Bone marrow (tissue), 2 donors: Measurements from ENCODE around the gene CLNK.

Source experiments
- DNase-seq, 2 donors: peaks; one replicate each; lab custom pipeline; 2025; lab: John Stamatoyannopoulos, UW

CLNK gene

DNA sequence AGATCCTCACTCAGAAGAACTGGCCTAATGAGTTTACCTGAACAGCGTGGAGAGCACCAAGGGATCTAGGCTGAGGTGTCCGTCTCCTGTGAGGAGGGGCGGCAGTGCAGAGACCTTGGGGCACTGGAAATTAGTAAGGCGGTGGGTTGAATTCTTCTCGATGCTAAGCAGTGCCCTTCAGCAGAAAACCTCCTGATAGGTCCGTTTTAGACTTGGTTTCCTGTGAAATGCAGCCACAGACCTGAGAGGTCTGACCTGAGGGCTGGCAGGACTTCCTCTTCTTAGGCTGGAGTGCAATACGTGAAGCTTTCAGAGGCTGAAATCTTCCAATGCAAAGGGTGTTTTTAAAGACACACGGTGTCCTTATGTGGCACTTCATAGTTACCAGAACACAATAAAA is at the start of gene CLNK:
Gene CLNK, minus strand, starts transcription at position 138 of the 400 bp plus-strand sequence. CDS start 16,899 bp downstream, outside the sequence.
- peak in 1 of 2 donors; percentile 53 for DNase-seq

DNA sequence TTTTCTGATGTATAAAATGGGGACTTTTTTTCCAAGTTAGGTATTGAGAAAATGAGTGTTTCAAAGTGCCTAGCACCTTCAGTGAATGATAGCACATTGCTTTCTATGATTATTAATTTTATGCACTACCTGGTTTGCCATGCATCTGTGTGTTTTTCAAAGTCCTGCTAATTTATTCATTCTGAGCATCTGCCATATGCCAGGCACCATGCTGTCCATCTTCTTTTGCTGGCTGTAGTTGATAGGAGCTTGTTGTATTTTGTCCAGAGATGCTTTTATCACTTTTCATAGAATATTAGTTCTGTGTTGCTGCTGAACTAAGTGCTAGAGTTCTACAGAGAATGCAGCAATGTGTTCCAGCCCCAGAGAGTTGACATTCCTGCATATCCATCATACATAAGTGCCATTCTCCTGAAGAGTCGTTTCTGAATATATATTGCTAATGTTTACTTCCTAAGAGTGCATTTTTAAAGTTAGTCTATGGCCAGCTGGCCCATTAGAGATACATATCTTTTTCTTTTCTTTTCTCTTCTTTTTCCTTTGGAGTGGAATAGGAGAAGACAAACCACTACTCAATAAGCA is 49.0 kb upstream of the CLNK start:
- no peak for DNase-seq

- no peak for DNase-seq
These were observed 48.4 kb upstream of the CLNK start for GRCh38 chr4:10732914-10733415.

DNA sequence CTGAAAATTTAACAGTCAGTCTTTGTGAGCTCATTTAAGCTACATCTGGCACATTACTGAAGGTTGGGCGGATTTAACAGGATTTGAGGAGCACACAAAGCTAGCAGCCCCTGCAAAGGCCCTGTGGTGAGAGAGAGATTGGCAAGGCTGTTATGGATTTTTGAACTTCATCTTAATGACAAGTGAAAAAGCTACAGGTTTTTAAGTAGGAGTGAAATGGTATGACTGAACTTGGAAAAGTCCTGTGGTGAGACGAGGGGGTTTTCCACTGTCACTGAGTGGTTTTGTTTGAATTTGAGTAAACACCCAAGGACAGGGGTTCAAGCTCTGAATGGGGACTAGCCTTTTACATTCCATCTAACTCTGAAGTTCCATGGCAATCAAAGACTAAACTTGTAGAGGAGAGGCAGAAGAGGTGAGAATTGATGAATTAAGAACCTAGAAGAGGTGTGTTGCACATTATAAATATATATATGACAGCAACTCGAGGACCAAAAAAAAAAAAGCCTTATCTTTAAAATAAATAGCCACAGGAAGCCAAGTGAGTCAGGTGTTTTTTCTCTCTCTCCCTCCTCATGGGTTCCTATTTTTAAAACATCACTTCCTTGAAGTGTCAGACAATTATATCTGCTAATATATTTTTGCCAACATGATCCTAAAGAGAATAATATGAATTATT is 47.8 kb upstream of the CLNK start:
- peak in 1 of 2 donors; percentile 43 for DNase-seq

GRCh38 chr4:10731690-10732089 is 47.1 kb upstream of the CLNK start:
- no peak for DNase-seq

GRCh38 chr4:10731162-10731561 is 46.6 kb upstream of the CLNK start:
- DNase-seq = no peak

GRCh38 chr4:10730590-10730989 is 46.0 kb upstream of the CLNK start:
- no peak for DNase-seq

- DNase-seq = no peak
These were observed 45.5 kb upstream of the CLNK start for GRCh38 chr4:10730019-10730418.

GRCh38 chr4:10729366-10729765 is 44.8 kb upstream of the CLNK start:
- no peak for DNase-seq

DNA sequence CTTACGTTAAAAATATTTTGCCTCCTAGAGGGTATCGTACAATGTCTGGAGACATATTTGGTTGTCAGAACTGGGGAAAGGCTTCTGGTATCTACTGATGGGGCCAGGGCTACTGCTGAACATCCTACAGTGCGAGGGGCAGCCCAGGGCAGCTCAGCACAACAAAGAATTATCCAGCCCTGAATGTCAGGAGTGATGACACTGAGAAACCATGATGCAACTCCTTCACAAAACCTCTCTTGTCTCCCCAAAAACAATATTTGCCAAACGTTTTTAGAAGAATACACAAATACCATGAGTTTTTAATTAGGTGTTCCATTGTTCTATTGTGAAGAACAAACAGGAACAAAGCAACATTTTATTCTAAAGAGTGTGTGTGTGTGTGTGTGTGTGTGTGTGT is 43.4 kb upstream of the CLNK start:
- DNase-seq = no peak

DNA sequence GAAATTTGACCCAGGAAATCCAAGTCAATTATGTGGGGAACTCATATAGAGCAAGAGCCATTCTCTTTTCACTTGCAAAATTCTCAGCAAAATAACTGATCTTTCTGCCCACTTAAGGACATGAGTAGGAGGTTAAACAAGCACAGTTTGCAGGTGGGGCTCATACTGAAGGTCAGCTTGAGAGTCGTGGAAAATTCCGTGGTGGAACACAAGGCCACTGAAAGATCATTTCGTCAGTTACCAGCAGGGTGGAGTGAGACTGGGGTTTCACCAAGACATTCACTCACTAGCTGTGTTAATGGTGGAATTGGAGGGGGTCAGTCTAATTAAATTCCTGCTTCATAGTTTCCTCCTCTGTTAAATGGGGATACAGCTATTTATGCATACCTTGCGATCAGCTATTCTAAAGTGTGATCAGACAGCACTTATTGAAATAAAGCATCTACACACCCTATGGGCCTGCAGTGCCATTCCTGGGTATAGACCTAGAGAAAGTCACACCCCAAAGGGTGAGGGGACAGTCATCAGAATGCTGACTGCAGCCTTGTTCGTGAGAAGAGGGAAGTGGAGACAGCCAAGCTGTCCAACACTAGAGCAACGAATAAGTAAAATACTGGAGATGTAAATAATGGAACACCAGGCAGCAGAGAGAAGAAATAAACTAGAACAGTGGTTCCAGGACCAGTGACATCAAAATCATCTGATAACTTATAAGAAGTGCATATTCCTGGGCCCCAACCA is 42.7 kb upstream of the CLNK start:
- DNase-seq = no peak

DNA sequence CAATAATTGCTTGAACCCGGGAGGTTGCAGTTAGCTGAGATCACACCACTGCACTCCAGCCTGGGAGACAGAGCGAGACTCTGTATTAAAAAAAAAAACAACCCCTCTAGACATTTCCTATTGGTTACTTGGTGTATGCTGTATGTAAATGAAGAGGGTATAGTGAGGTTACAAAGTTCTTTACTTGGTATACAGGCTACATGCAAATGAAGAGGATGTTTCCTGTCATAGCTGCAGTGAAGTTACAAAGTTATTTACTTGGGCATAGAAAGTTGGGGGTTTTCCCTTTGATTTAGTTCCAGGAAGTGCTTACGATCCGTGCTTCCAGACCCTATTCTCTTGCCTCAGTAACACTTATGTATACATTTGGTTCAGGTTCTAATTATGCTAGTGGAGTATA is 38.4 kb upstream of the CLNK start:
- DNase-seq = no peak

- DNase-seq = no peak
These were observed 37.0 kb upstream of the CLNK start for GRCh38 chr4:10721616-10722015.

DNA sequence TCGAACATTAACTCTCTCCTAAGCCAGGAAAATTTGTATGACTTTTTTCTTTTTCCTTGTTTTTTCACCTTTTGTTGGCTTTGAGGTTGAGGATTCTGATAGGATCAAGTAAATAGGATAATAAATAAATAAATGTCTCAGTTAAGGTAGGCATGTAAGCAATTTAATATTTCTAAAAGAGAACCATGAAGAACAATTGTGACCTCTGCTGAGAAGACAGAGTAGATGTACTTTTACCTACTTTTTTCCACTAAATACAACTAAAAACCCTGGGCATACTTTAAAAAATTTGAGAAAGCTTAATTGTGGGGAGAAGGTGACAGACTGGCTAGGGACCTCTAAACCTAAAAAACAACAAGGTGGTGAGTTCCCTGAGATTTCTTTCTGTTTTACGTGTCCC is 31.6 kb upstream of the CLNK start:
- no peak for DNase-seq

DNA sequence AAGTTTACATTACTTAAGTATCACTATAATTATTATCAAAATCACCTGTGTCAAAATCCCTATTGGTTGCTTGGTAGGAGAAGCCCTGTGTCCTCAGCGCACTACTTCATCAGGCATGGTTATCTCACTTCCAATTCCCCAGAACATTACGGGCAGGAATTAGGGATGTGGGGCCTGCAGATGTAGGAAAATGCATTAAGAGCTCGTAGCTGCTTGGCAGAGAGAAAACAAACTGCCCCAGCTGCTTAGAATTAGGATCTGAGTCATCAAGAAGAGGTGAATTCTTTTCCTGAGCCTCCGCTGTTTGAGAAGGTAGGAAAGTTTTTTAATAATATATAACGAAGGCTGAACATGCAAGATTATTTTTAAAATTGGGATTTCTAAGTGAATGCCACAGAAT is 31.1 kb upstream of the CLNK start:
- no peak for DNase-seq

- DNase-seq = no peak
These were observed 30.6 kb upstream of the CLNK start for GRCh38 chr4:10715135-10715534.

GRCh38 chr4:10713591-10713990 is 29.0 kb upstream of the CLNK start:
- no peak for DNase-seq

- DNase-seq = peak in 1 of 2 donors; percentile 34
These were observed 21.7 kb upstream of the CLNK start for GRCh38 chr4:10706236-10706635.

GRCh38 chr4:10704430-10704810 is 19.9 kb upstream of the CLNK start:
- peak in 1 of 2 donors; percentile 77 for DNase-seq

GRCh38 chr4:10703766-10704429 is 19.3 kb upstream of the CLNK start:
- peak in 1 of 2 donors; percentile 86 for DNase-seq

GRCh38 chr4:10703156-10703555 is 18.6 kb upstream of the CLNK start:
- no peak for DNase-seq

DNA sequence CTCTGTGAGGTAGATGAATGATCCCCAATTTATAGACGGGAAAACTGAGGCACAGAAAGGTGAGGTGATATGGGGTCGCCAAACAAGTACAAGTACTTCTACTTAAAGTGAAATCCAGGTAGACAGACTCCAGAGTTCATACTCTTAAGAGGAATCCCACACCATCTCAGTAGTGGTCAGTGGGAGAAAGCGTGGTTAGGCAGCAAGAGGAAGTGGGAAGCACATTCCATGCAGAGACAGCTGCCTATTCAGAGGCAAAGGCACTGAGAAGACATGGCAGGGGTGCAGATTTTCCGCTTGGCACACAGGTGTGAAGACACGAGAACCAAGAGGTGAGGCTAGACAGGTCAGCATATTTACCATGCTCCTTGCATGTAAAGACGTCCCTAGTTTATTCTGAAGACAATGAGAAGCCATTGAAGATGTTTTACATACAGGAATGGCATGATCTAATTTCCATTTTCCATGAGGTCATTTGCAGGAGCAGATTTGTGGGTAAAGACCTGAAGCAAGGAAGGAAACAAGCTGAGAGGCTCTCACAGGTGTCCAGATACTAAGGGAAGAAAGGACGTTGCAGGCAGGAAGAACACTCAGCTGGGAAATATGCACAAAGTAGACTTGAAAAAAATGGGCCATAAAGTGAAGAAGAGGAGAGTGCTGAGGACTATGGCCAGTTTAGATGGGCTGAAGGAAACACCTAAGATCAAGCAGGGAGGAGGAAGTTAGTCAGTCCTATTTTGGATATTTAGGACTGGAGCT is 17.3 kb upstream of the CLNK start:
- no peak for DNase-seq
